HCT116 (cell line): ENCODE data around the gene SERPINB6. TPM values are rescaled to one million over a fixed set of nuclear protein-coding genes. Genes with fewer than 3 reads are reported as not detected.
"Not testable (repeated sequence)": the region's sequence is repeated elsewhere in the genome, so short reads cannot be mapped to it uniquely, and the experiment has no call there.

Experiments
- ATAC-seq: fragments of 200-7000 bp; cut with Tn5 transposase; 2 replicates; pipeline ENCODE4 v1.9.1; 2020; ENCODE audit warnings: mild to moderate bottlenecking, moderate library complexity
- BruUV-seq: library from RNA; stranded (reverse); fragments of 400-500 nt; replicated peaks from 2 replicates; lab custom pipeline; 2021; lab: Mats Ljungman, UMichigan
- CTCF ChIA-PET: fragments of 300-600 bp; sonication (Branson Sonifier 250); formaldehyde crosslinking; loops from one replicate; lab custom pipeline; 2021; ENCODE audit warnings: antibody characterized with exemption; lab: Charles Lee
- POLR2A ChIA-PET: fragments of 300-600, 350-600 bp; sonication (Branson Sonifier 250); formaldehyde crosslinking; loops from one replicate; lab custom pipeline; 2021; ENCODE audit warnings: antibody characterized with exemption; lab: Charles Lee
- RAD21 ChIA-PET, 2 experiments: fragments of 300-600 bp; sonication (Branson Sonifier 250); formaldehyde crosslinking; loops; one replicate each; lab custom pipeline; 2023; ENCODE audit warnings: low total read pairs in 2 of 2; ENCODE audit not compliant: uncharacterized antibody in 2 of 2, unreplicated experiment in 2 of 2, low non-redundant PET in 1 of 2; lab: Charles Lee
- DNase-seq: peaks from one replicate; pipeline ENCODE4 v3.0.0-alpha.2; 2010; ENCODE audit warnings: low read depth, low spot score
- H2AFZ ChIP-seq: fragments of 200-600 bp; shearing (Covaris generic), sonication (generic); 2 replicates; pipeline ENCODE4 v1.6.1; 2017; ENCODE audit warnings: low read depth, mixed run types, mixed read lengths, antibody characterized with exemption, low read length; ENCODE audit not compliant: poor library complexity, severe bottlenecking
- H3K27ac ChIP-seq: 2 replicates; pipeline ENCODE4 v1.5.1; 2012; ENCODE audit warnings: low read depth, low read length
- H3K27me3 ChIP-seq: fragments of 200-600 bp; sonication (generic); 2 replicates; pipeline ENCODE4 v1.6.1; 2016; ENCODE audit warnings: mixed run types, low read length, mixed read lengths; ENCODE audit not compliant: insufficient read depth
- H3K36me3 ChIP-seq, 2 experiments: fragments of 200-500 bp in 1 of 2; fragments of 200-600 bp in 1 of 2; sonication (Bioruptor generic) in 1 of 2; sonication (generic) in 1 of 2; 2 replicates each; pipeline versions ENCODE4 v1.5.1 to v1.6.1; 2014 to 2016; ENCODE audit warnings: low read length in 2 of 2, inconsistent platforms in 1 of 2, mixed read lengths in 1 of 2, mixed run types in 1 of 2; ENCODE audit not compliant: insufficient read depth in 2 of 2, control insufficient read depth in 1 of 2
- H3K4me1 ChIP-seq, 2 experiments: fragments of 200-600 bp in 1 of 2; sonication (generic) in 1 of 2; 2 replicates each; pipeline versions ENCODE4 v1.5.1 to v1.6.1; 2012 to 2017; ENCODE audit warnings: low read length in 2 of 2, inconsistent platforms in 1 of 2, mild to moderate bottlenecking in 1 of 2, mixed read lengths in 1 of 2, mixed run types in 1 of 2, moderate library complexity in 1 of 2; ENCODE audit not compliant: insufficient read depth in 2 of 2, control insufficient read depth in 1 of 2
- H3K4me2 ChIP-seq: fragments of 200-600 bp; sonication (generic); 2 replicates; pipeline ENCODE4 v1.6.1; 2017; ENCODE audit warnings: mixed run types, low read length, mixed read lengths
- H3K4me3 ChIP-seq, 2 experiments: fragments of 200-600 bp in 1 of 2; sonication (generic) in 1 of 2; replicated peaks in 1 of 2; 2 replicates each; pipeline ENCODE4 v1.5.1; 2011 to 2016; ENCODE audit warnings: low read length in 2 of 2, control low read depth in 1 of 2, low read depth in 1 of 2, mild to moderate bottlenecking in 1 of 2, mixed read lengths in 1 of 2, mixed run types in 1 of 2
- H3K79me2 ChIP-seq: fragments of 200-600 bp; sonication (generic); 2 replicates; pipeline ENCODE4 v1.6.1; 2017; ENCODE audit warnings: mild to moderate bottlenecking, mixed run types, low read length, moderate library complexity, mixed read lengths; ENCODE audit not compliant: insufficient read depth
- H3K9ac ChIP-seq: fragments of 200-600 bp; sonication (generic); 2 replicates; pipeline ENCODE4 v1.6.1; 2016; ENCODE audit warnings: low read length, mixed read lengths
- H3K9me2 ChIP-seq: fragments of 200-600 bp; sonication (generic), shearing (Covaris generic); 2 replicates; pipeline ENCODE4 v1.6.1; 2017; ENCODE audit warnings: mixed run types, mild to moderate bottlenecking, moderate library complexity; ENCODE audit not compliant: insufficient read depth
- H3K9me3 ChIP-seq, 2 experiments: fragments of 200-500 bp in 1 of 2; fragments of 200-600 bp in 1 of 2; sonication (Bioruptor generic) in 1 of 2; sonication (generic) in 1 of 2; 2 replicates each; pipeline ENCODE4 v1.6.1; 2014 to 2017; ENCODE audit warnings: low read length in 2 of 2, mixed read lengths in 2 of 2, inconsistent platforms in 1 of 2, low read depth in 1 of 2, mild to moderate bottlenecking in 1 of 2, mixed run types in 1 of 2, moderate library complexity in 1 of 2; ENCODE audit not compliant: control insufficient read depth in 1 of 2, insufficient read depth in 1 of 2
- H4K20me1 ChIP-seq: fragments of 200-600 bp; sonication (generic), shearing (Covaris generic); 2 replicates; pipeline ENCODE4 v1.6.1; 2017; ENCODE audit warnings: mixed run types, mild to moderate bottlenecking, moderate library complexity; ENCODE audit not compliant: insufficient read depth
- POLR2AphosphoS5 ChIP-seq: IDR thresholded peaks from 2 replicates; pipeline ENCODE4 v1.6.1; 2011; ENCODE audit warnings: mild to moderate bottlenecking, low read depth, low read length, moderate library complexity
- intact Hi-C: fragments of 100-400 bp; cut with micrococcal nuclease; formaldehyde crosslinking; loops from 2 replicates; pipeline ENCODE4 v1.10.0; 2022
- total RNA-seq: library from RNA; stranded (reverse); gene quantifications from one replicate; pipeline ENCODE4 v1.2.1, GENCODE V29; 2021; ENCODE audit not compliant: unreplicated experiment

SERPINB6 gene
- total RNA-seq, 1 experiment from 2014 or later: 103 TPM

DNA sequence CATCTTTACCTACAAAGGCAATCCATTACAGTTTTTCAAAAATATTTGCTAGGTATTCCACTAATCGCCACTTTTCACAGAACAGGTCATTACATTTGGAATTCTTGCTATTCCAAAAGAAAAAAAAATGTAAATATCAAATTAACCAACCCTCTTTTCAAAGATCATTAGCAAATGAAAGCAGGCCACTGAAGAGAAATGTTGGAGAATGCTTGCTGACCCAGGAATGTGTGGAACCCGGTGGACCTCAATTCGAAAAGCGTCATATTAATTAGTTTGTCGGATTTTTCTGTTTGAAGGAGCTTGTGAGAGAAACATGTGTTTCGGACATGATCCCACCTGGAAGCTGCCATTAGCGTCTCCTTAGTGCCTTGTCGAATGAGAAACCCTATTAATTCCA, 40.3 kb downstream of the SERPINB6 start:
- CTCF ChIA-PET: interaction anchor here (1.2 to 4.0 kb wide), 6 partner anchors 9 to 148 kb away, joined by 3 to 50 read pairs (median 19); no protein-coding TSS in a partner anchor
- intact Hi-C loops: no loop called here

DNA sequence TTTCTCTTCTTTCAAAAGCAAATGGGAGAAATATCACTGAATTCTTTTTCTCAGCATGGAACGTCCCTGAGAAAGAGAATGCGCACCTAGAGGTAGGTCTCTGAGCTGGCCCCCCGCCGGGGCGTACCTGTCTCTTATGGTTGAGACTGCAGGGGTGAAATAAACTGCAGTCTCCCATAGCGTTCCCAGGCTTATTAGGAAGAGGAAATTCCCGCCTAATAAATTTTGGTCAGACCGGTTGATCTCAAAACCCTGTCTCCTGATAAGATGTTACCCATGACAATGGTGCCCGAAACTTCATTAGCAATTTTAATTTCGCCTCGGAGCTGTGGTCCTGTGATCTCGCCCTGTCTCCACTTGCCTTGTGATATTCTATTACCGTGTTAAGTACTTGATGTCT, 43.4 kb downstream of the SERPINB6 start:
- H2AFZ ChIP-seq, H3K9ac ChIP-seq, BruUV-seq, intact Hi-C loops, H4K20me1 ChIP-seq, RAD21 ChIA-PET, H3K36me3 ChIP-seq, ATAC-seq, POLR2A ChIA-PET, H3K4me3 ChIP-seq, H3K4me1 ChIP-seq, H3K9me3 ChIP-seq, H3K4me2 ChIP-seq, H3K27me3 ChIP-seq, H3K27ac ChIP-seq, H3K79me2 ChIP-seq, H3K9me2 ChIP-seq, DNase-seq: not testable (repeated sequence)
- CTCF ChIA-PET: interaction anchor here (1.3 kb wide), 1 partner anchor 25 kb away, joined by 4 read pairs; no protein-coding TSS in a partner anchor

More for the DNA sequence above, 40.3 kb downstream of the SERPINB6 start:
- POLR2A ChIA-PET: interaction anchor here (1.1 to 1.4 kb wide), 2 partner anchors 81 to 140 kb away, joined by 3 to 5 read pairs; no protein-coding TSS in a partner anchor
- Histone ChIP-seq H4K20me1 (no peaks in the 10 kb centered on the region), H3K9me2 (no peaks in the 10 kb centered on the region), H3K36me3 (no peaks in the 10 kb centered on the region), H3K4me1 (peaks cover 0 to 10% of the 10 kb centered on the region in 2 experiments; a peak in 1 of 4 replicates), H3K4me2 (no peak overlapping the region), H3K27me3 (no peaks in the 10 kb centered on the region), H3K27ac (no peak overlapping the region), H3K4me3 (no peak overlapping the region), H3K9ac (no peak overlapping the region), H3K79me2 (no peaks in the 10 kb centered on the region), H2AFZ (no peak overlapping the region), H3K9me3 (no peaks in the 10 kb centered on the region)
- no peak for TF ChIP-seq POLR2AphosphoS5
- ATAC-seq (no peak), DNase-seq (no peak)
- RAD21 ChIA-PET: interaction anchor here in 1 of 2 experiments (1.7 to 2.6 kb wide), 2 partner anchors 84 to 140 kb away, joined by 9 to 14 read pairs; no protein-coding TSS in a partner anchor
- BruUV-seq: no TSS peak

DNA sequence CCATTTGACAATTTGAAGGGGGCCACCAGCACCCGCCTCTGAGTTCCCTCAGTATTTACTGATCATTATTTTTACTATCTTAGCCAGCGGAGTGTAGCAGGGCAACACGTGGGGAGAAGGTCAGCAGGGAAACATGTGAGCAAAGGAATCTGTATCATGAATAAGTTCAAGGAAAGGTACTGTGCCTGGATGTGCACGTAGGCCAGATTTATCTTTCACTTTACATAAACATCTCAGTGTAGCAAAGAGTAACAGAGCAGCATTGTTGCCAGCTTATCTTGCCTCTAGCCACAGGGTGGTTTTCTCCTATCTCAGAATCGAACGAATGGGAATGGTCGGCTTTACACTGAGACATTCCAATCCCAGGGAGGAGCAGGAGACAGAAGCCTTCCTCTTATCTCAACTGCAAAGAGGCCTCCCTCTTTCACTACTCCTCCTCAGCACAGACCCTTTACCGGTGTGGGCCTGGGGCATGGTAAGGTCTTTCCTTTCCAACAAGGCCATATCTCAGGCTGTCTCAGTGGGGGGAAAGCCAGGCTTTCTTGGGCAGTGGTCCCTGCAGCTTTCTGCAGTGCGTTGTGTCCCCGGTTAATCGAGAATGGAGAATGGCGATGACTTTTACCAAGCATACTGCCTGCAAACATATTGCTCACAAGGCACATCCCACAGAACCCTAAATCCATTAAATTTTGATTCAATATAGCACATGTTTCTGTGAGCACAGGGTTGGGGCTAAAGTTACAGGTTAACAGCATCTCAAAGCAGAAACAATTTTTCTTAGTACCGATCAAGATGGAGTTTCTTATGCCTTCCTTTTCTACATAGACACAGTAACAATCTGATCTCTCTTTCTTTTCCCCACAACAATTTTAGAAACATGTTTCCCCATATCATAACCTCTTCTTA, 45.3 kb downstream of the SERPINB6 start:
- H3K79me2 ChIP-seq, DNase-seq, H3K36me3 ChIP-seq, intact Hi-C loops, RAD21 ChIA-PET, ATAC-seq, H4K20me1 ChIP-seq, BruUV-seq, H3K4me3 ChIP-seq, H3K9me2 ChIP-seq, H3K9ac ChIP-seq, H3K27me3 ChIP-seq, H3K4me1 ChIP-seq, H3K4me2 ChIP-seq, H3K9me3 ChIP-seq, H2AFZ ChIP-seq, H3K27ac ChIP-seq: not testable (repeated sequence)
- CTCF ChIA-PET: interaction anchor here (1.2 to 1.3 kb wide), 3 partner anchors 27 to 135 kb away, joined by 3 to 5 read pairs (median 4); no protein-coding TSS in a partner anchor
- POLR2A ChIA-PET: interaction anchor here (0.6 to 0.9 kb wide), 2 partner anchors 11 to 84 kb away, joined by 3 to 4 read pairs; partner anchors contain the start of gene SERPINB1
